PFSK-1 (cell line): ENCODE measurements around the gene RAB19.

ENCODE experiments used
- POLR2AphosphoS5 ChIP-seq: IDR thresholded peaks from 2 replicates; pipeline ENCODE4 v1.6.1; 2012; ENCODE audit warnings: low read depth, mild to moderate bottlenecking, control low read depth, low read length, moderate library complexity
- REST ChIP-seq, 2 experiments: IDR thresholded peaks; 2 replicates each; pipeline versions ENCODE4 v1.6.1 to v1.8.0; 2011 to 2012; ENCODE audit warnings: low read depth in 2 of 2, low read length in 2 of 2, control low read depth in 1 of 2, inconsistent platforms in 1 of 2, mild to moderate bottlenecking in 1 of 2, moderate library complexity in 1 of 2; ENCODE audit not compliant: insufficient read depth in 1 of 2
- SIN3A ChIP-seq: IDR thresholded peaks from 2 replicates; pipeline ENCODE4 v1.6.1; 2012; ENCODE audit warnings: mild to moderate bottlenecking, low read length, moderate library complexity, borderline replicate concordance; ENCODE audit not compliant: insufficient read depth
- TAF1 ChIP-seq: IDR thresholded peaks from 2 replicates; pipeline ENCODE4 v1.6.1; 2012; ENCODE audit warnings: low read length, control low read depth, borderline replicate concordance; ENCODE audit not compliant: insufficient read depth

- TF ChIP-seq TAF1 = no peak
- no peak for TF ChIP-seq POLR2AphosphoS5
- TF ChIP-seq REST (IDR thresholded peaks at IDR 0.05; ENCODE audit: insufficient read depth in 1 of 2, low read depth in 2 of 2, low read length in 2 of 2) = no peak
- no peak for TF ChIP-seq SIN3A
These were observed 35.5 kb downstream of the RAB19 start for GRCh38 chr7:140439359-140439758.
